HepG2 (cell line): ENCODE results near the gene GFER. TPM values are rescaled to one million over a fixed set of nuclear protein-coding genes. Genes with fewer than 3 reads are reported as not detected.

Source experiments
- ATF6 ChIP-seq: sonication (generic); formaldehyde crosslinking; conservative IDR thresholded peaks from 2 replicates; pipeline ENCODE4 v1.4.0; 2020; ENCODE audit warnings: missing genetic modification reagents
- BCL6 ChIP-seq: IDR thresholded peaks from 2 replicates; pipeline ENCODE4 v1.6.1; 2016; ENCODE audit warnings: missing genetic modification reagents, missing compliant biosample characterization
- CAMTA2 ChIP-seq: sonication (generic); formaldehyde crosslinking; IDR thresholded peaks from 2 replicates; pipeline ENCODE4 v1.4.0; 2020; ENCODE audit warnings: mild to moderate bottlenecking, missing genetic modification reagents, borderline replicate concordance
- CBX2 ChIP-seq, 2 experiments: fragments of 200-600 bp in 1 of 2; sonication (generic); formaldehyde crosslinking in 1 of 2; IDR thresholded peaks; 2 replicates each; pipeline versions ENCODE4 v1.7.0 to v1.8.1; 2018 to 2022; ENCODE audit warnings: low read depth in 2 of 2, low read length in 1 of 2, mild to moderate bottlenecking in 1 of 2, missing genetic modification reagents in 1 of 2
- CCDC6 ChIP-seq: sonication (generic); formaldehyde crosslinking; IDR thresholded peaks from 2 replicates; pipeline ENCODE4 v1.8.1; 2022; ENCODE audit warnings: mild to moderate bottlenecking, missing genetic modification reagents, moderate library complexity
- HCFC1 ChIP-seq: fragments of 150-350 bp; IDR thresholded peaks from 2 replicates; pipeline ENCODE4 v1.6.1; 2014; ENCODE audit warnings: low read depth, low read length
- KDM5A ChIP-seq: fragments of 200-600 bp; sonication (generic); IDR thresholded peaks from 2 replicates; pipeline ENCODE4 v1.7.0; 2018; ENCODE audit warnings: antibody characterized with exemption, mild to moderate bottlenecking, low read length, borderline replicate concordance
- KMT2B ChIP-seq: IDR thresholded peaks from 2 replicates; pipeline ENCODE4 v1.6.1; 2016; ENCODE audit warnings: missing genetic modification reagents, missing compliant biosample characterization
- MBNL3 ChIP-seq: fragments of 250-450 bp; sonication (Bioruptor Pico); conservative IDR thresholded peaks from 2 replicates; pipeline ENCODE4 v1.8.0; 2022; ENCODE audit warnings: mild to moderate bottlenecking, inconsistent platforms
- MEF2D ChIP-seq: sonication (generic); formaldehyde crosslinking; IDR thresholded peaks from 2 replicates; pipeline ENCODE4 v1.5.1; 2020; ENCODE audit warnings: mild to moderate bottlenecking, missing genetic modification reagents
- MXI1 ChIP-seq: IDR thresholded peaks from 3 replicates; pipeline ENCODE4 v1.6.1; 2012; ENCODE audit warnings: low read depth, low read length, inconsistent platforms, borderline replicate concordance
- POLR2A ChIP-seq, 2 experiments: IDR thresholded peaks; 2 replicates each; pipeline ENCODE4 v1.6.1; 2011; ENCODE audit warnings: low read depth in 2 of 2, low read length in 2 of 2, mild to moderate bottlenecking in 1 of 2, moderate library complexity in 1 of 2; ENCODE audit not compliant: insufficient read depth in 1 of 2
- SNAPC4 ChIP-seq: sonication (generic); formaldehyde crosslinking; IDR thresholded peaks from 2 replicates; pipeline ENCODE4 v1.4.0; 2020; ENCODE audit warnings: mild to moderate bottlenecking, missing genetic modification reagents
- SP5 ChIP-seq: IDR thresholded peaks from 2 replicates; pipeline ENCODE4 v1.6.1; 2016; ENCODE audit warnings: low read depth, borderline replicate concordance
- ZBTB7A ChIP-seq: sonication (generic); formaldehyde crosslinking; IDR thresholded peaks from 2 replicates; pipeline ENCODE4 v1.8.0; 2022; ENCODE audit warnings: mild to moderate bottlenecking, missing genetic modification reagents
- ZNF331 ChIP-seq: sonication (generic); formaldehyde crosslinking; IDR thresholded peaks from 2 replicates; pipeline ENCODE4 v1.4.0; 2020; ENCODE audit warnings: missing genetic modification reagents
- ZNF44 ChIP-seq: sonication (generic); formaldehyde crosslinking; IDR thresholded peaks from 2 replicates; pipeline ENCODE4 v1.5.1; 2020; ENCODE audit warnings: mild to moderate bottlenecking, missing genetic modification reagents
- polyA plus RNA-seq, 8 experiments: library from polyadenylated mRNA; depleted of rRNA in 3 of 8; stranded (reverse) in 7 of 8; unstranded in 1 of 8; fragments of >200 nt; fragmentation: Illumina TruSeq in 4 of 8; extraction: Trizol in 4 of 8; gene quantifications; 2 replicates each; pipeline versions ENCODE4 v1.2.1 to v1.2.3, GENCODE V29; 2011 to 2016; ENCODE audit warnings: low read depth in 4 of 8, missing spikeins in 1 of 8, mixed read lengths in 1 of 8; ENCODE audit not compliant: insufficient read depth in 1 of 8
- total RNA-seq, 5 experiments: library from RNA; depleted of rRNA; stranded (reverse); fragments of >200 nt; fragmentation: Illumina TruSeq; extraction: Trizol; gene quantifications; 2 replicates each; pipeline ENCODE4 v1.2.3, GENCODE V29; 2016; ENCODE audit warnings: low read depth in 1 of 5
- TF ChIP-seq, protein P1 (sequence below): sonication (generic); formaldehyde crosslinking; IDR thresholded peaks from 2 replicates; pipeline ENCODE4 v1.4.0; 2020; ENCODE audit warnings: low read depth, missing genetic modification reagents

GFER gene
- total and polyA plus RNA-seq, 2 of the 13 experiments (the other 11 are each of a cell fraction or from before 2014, with no cell fraction given), result 28.6 to 71.7 TPM

- TF ChIP-seq SNAPC4 (CRISPR knock-in tag) (peak; percentile 33; the same call in 1 of the 2 replicates), KMT2B (CRISPR knock-in tag) (no peak), ZBTB7A (CRISPR knock-in tag) (no peak; the same call in 1 of the 2 replicates), ZNF44 (CRISPR knock-in tag) (no peak; the same call in 1 of the 2 replicates), ATF6 (peak; percentile 50; the same call in 1 of the 2 replicates), HCFC1 (peak; percentile 63), CBX2 (IDR thresholded peaks at IDR 0.05; ENCODE audit: low read depth, low read length) (no peak), CBX2 (CRISPR knock-in tag; IDR thresholded peaks at IDR 0.05; ENCODE audit: low read depth) (no peak), ZNF331 (CRISPR knock-in tag) (no peak; the same call in 1 of the 2 replicates), MXI1 (peak; percentile 85; the same call in 2 of the 3 replicates), SP5 (peak; percentile 56; the same call in 1 of the 2 replicates), CCDC6 (CRISPR knock-in tag) (0 out of 2 replicates have a peak, but pooled peaks have one; percentile 39), CAMTA2 (no peak), BCL6 (CRISPR knock-in tag) (peak; percentile 48; the same call in 1 of the 2 replicates), KDM5A (peak; percentile 76), MBNL3 (CRISPR knock-in tag) (no peak), MEF2D (peak; percentile 71; the same call in 1 of the 2 replicates), POLR2A (IDR thresholded peaks at IDR 0.05; ENCODE audit: insufficient read depth in 1 of 2, low read depth in 2 of 2, low read length in 2 of 2) (peak; percentile 100)
- TF ChIP-seq, protein P1, sequence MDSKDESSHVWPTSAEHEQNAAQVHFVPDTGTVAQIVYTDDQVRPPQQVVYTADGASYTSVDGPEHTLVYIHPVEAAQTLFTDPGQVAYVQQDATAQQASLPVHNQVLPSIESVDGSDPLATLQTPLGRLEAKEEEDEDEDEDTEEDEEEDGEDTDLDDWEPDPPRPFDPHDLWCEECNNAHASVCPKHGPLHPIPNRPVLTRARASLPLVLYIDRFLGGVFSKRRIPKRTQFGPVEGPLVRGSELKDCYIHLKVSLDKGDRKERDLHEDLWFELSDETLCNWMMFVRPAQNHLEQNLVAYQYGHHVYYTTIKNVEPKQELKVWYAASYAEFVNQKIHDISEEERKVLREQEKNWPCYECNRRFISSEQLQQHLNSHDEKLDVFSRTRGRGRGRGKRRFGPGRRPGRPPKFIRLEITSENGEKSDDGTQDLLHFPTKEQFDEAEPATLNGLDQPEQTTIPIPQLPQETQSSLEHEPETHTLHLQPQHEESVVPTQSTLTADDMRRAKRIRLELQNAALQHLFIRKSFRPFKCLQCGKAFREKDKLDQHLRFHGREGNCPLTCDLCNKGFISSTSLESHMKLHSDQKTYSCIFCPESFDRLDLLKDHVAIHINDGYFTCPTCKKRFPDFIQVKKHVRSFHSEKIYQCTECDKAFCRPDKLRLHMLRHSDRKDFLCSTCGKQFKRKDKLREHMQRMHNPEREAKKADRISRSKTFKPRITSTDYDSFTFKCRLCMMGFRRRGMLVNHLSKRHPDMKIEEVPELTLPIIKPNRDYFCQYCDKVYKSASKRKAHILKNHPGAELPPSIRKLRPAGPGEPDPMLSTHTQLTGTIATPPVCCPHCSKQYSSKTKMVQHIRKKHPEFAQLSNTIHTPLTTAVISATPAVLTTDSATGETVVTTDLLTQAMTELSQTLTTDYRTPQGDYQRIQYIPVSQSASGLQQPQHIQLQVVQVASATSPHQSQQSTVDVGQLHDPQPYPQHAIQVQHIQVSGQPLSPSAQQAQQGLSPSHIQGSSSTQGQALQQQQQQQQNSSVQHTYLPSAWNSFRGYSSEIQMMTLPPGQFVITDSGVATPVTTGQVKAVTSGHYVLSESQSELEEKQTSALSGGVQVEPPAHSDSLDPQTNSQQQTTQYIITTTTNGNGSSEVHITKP (CRISPR knock-in tag), result 0 out of 2 replicates have a peak, but pooled peaks have one; percentile 27
These were observed 19.2 kb upstream of the GFER start, which contains the start of gene RPS2 (continued) for GRCh38 chr16:1964506-1965395.
